IPS DF 6.9 (cell line): ENCODE data around the gene GPR87.

Experiments used
- DNase-seq: peaks from one replicate; pipeline ENCODE4 v3.0.0-alpha.2; 2013; ENCODE audit warnings: low read depth, low spot score
- H3K27ac ChIP-seq: one replicate; pipeline ENCODE4 v1.5.1; 2013; ENCODE audit warnings: low read length, control low read depth
- H3K27me3 ChIP-seq: 2 replicates; pipeline ENCODE4 v1.6.1; 2013; ENCODE audit warnings: mild to moderate bottlenecking, low read length; ENCODE audit not compliant: control insufficient read depth, insufficient read depth
- H3K36me3 ChIP-seq: 2 replicates; pipeline ENCODE4 v1.6.1; 2013; ENCODE audit warnings: low read length; ENCODE audit not compliant: control insufficient read depth, insufficient read depth
- H3K4me1 ChIP-seq: 2 replicates; pipeline ENCODE4 v1.6.1; 2013; ENCODE audit warnings: low read length; ENCODE audit not compliant: control insufficient read depth, insufficient read depth
- H3K4me3 ChIP-seq: 2 replicates; pipeline ENCODE4 v1.5.1; 2013; ENCODE audit warnings: mild to moderate bottlenecking, low read length
- H3K9me3 ChIP-seq: 2 replicates; pipeline ENCODE4 v1.6.1; 2013; ENCODE audit warnings: low read length, inconsistent platforms; ENCODE audit not compliant: control insufficient read depth, insufficient read depth
- WGBS: extraction: QIAGEN DNeasy Blood & Tissue Kit; methylation state at CpG from one replicate; pipeline ENCODE4 v1.1.7; 2013; ENCODE audit warnings: mixed read lengths, missing lambda C conversion rate; ENCODE audit not compliant: insufficient read length, insufficient coverage; 5-methylcytosine and 5-hydroxymethylcytosine counted together

The GPR87 gene

DNA sequence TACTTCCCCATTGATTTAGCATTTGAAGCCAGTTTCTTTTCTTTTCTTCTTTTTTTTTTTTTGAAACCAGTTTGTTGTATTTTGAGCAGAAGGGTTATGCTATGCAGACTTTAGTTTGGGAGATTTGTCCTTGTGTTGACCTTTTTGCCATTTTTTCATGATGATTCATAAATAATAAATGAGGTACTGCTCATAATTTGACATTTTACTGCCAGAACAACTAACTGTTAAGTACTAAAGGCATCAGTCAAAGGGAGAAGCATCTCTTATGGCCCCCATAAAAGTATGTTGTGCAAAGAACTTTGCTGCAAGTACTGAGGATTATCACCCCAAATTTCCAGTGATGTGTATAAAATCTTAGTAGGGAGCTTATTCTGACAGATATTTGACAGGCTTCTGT is 1.7 kb upstream of the GPR87 start:
- H3K36me3 ChIP-seq: no peaks in the 10 kb centered on the region
- no peaks in the 10 kb centered on the region for H3K9me3 ChIP-seq
- H3K4me1 ChIP-seq: peaks cover 2% of the 10 kb centered on the region
- H3K4me3 ChIP-seq: no peak overlapping the region
- no peak for DNase-seq
- H3K27ac ChIP-seq: no peak overlapping the region
- H3K27me3 ChIP-seq: no peaks in the 10 kb centered on the region

GRCh38 chr3:151315846-151316245 is 774 bp downstream of the GPR87 start:
- Histone ChIP-seq H3K36me3 (no peaks in the 10 kb centered on the region), H3K9me3 (no peaks in the 10 kb centered on the region), H3K4me3 (no peak overlapping the region), H3K27ac (no peak overlapping the region), H3K4me1 (peaks cover 2% of the 10 kb centered on the region), H3K27me3 (no peaks in the 10 kb centered on the region)
- no peak for DNase-seq
- no CpG with 5 or more reads among the region's 2 CpGs for WGBS

GRCh38 chr3:151315136-151315535 is 1.5 kb downstream of the GPR87 start:
- no peak overlapping the region for H3K27ac ChIP-seq
- no peak for DNase-seq
- WGBS: no CpG with 5 or more reads among the region's 2 CpGs
- H3K9me3 ChIP-seq: no peaks in the 10 kb centered on the region
- no peaks in the 10 kb centered on the region for H3K36me3 ChIP-seq
- H3K27me3 ChIP-seq: no peaks in the 10 kb centered on the region
- peaks cover 2% of the 10 kb centered on the region for H3K4me1 ChIP-seq
- no peak overlapping the region for H3K4me3 ChIP-seq

DNA sequence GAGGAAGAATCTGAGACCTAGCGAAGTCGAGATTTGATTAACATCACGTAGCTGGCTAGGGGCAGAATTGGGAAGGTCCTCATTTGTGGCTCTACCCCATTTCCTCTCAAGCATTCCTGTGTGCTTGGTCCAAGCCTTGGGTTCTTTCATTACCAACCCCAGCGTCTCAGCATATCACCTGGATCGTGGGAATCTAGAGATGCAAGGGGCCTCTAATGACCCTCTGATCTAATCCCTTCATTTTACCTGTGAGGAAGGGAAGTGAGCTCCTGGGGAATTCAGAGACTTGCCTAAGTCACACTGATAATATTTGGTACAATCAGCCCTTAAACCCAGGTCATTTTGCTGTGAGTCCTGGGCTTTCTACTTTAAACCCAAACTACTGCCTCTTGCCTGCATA is 2.0 kb downstream of the GPR87 start:
- no peaks in the 10 kb centered on the region for H3K36me3 ChIP-seq
- no peak overlapping the region for H3K4me3 ChIP-seq
- H3K4me1 ChIP-seq: peaks cover 2% of the 10 kb centered on the region
- H3K27ac ChIP-seq: no peak overlapping the region
- no peaks in the 10 kb centered on the region for H3K9me3 ChIP-seq
- WGBS: no CpG with 5 or more reads among the region's 5 CpGs
- no peak for DNase-seq
- H3K27me3 ChIP-seq: no peaks in the 10 kb centered on the region

DNA sequence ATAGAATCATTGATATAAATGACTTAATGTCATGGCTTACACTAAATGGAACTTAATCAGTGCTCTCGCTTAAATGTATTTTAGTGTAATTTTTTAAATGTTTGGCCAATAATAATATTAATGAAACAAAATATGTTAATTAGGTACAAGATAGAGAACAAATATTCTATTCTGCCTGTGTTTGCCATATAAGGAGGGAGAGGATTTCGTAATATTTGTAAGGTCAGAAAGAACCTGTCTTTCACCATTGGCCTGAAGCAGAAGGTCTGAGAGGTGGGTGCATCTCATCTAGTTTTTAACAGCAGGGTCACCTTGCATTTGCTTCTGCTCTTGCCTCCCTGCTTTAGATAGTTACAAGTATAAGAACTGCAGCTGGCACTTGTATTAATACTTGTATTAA is 2.5 kb downstream of the GPR87 start:
- WGBS: no CpG with 5 or more reads among the region's 2 CpGs
- Histone ChIP-seq H3K4me1 (peaks cover 2% of the 10 kb centered on the region), H3K27ac (no peak overlapping the region), H3K27me3 (no peaks in the 10 kb centered on the region), H3K9me3 (no peaks in the 10 kb centered on the region), H3K4me3 (no peak overlapping the region), H3K36me3 (no peaks in the 10 kb centered on the region)
- DNase-seq: no peak

DNA sequence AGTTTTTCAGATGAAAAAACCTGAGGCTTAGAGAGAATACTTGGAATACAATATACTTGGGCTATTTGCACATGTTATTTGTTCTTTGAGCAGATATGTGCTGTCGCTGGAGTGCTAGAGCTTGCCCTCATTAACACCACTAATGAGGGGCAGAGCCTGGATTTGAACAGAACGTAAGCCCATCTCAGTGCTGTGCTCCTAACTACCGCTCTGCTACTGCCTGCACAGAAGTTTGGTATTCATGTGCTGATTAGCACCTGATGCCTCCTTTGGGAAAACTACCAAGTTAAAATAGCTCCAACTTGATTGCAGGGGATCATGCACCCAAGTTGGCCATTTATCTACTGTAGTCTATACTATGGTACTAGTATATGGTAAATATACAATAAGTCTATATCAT is 3.6 kb downstream of the GPR87 start:
- Histone ChIP-seq H3K27ac (no peak overlapping the region), H3K36me3 (no peaks in the 10 kb centered on the region), H3K4me3 (no peak overlapping the region), H3K27me3 (no peaks in the 10 kb centered on the region), H3K4me1 (peaks cover 2% of the 10 kb centered on the region), H3K9me3 (no peaks in the 10 kb centered on the region)
- DNase-seq: no peak
- no CpG with 5 or more reads among the region's 3 CpGs for WGBS

GRCh38 chr3:151309566-151309965 is 7.1 kb downstream of the GPR87 start:
- H3K27me3 ChIP-seq: no peaks in the 10 kb centered on the region
- DNase-seq: no peak
- peaks cover 9% of the 10 kb centered on the region for H3K4me1 ChIP-seq
- no peaks in the 10 kb centered on the region for H3K36me3 ChIP-seq
- WGBS: no CpG with 5 or more reads among the region's 2 CpGs
- H3K27ac ChIP-seq: no peak overlapping the region
- H3K9me3 ChIP-seq: no peaks in the 10 kb centered on the region
- H3K4me3 ChIP-seq: no peak overlapping the region

DNA sequence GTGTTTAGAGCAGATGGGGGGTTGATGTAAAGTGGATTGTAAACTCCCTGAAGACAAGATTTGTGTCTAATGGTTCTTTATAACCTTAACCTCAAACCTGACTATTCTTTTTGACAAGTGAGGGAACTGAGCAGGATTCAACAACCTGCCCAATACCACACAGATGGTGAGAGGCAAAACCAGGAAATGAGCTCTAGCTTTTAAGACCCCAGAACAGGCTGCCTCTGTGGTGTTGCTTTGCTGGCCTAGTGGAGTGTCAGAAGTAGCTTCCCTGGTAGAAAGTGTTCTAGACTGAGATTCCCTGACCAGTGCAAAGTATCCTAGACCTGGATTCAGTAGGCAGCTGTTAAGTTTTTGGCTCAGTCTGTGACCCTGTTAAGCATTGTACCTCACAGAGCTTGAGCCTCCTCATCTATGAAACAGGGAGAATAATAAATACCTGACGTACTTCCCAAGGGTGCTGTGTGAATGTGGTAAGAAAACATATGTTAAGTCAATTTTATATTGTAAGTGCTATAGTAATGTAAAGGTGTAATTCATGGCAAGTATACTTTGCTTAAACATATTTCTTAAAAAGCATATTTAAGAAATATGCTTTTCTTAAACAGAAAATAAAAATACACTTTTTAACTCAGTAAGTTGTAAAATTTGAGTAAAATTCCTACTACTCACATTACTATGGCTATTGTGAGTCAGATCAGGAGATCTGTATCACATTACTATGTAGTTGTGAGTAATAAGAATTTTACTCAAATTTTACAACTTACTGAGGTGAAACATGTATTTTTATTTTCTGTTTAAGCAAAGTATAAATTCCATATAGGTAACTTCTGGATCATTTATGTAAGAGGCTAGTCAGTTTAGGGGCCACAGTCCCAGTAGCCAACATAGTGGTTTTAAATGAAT is 8.8 kb downstream of the GPR87 start:
- Histone ChIP-seq H3K27me3 (no peaks in the 10 kb centered on the region), H3K27ac (no peak overlapping the region), H3K4me3 (no peak overlapping the region), H3K36me3 (no peaks in the 10 kb centered on the region), H3K9me3 (no peaks in the 10 kb centered on the region), H3K4me1 (peaks cover 9% of the 10 kb centered on the region)
- DNase-seq: no peak
- no CpG with 5 or more reads among the region's 1 CpG for WGBS

DNA sequence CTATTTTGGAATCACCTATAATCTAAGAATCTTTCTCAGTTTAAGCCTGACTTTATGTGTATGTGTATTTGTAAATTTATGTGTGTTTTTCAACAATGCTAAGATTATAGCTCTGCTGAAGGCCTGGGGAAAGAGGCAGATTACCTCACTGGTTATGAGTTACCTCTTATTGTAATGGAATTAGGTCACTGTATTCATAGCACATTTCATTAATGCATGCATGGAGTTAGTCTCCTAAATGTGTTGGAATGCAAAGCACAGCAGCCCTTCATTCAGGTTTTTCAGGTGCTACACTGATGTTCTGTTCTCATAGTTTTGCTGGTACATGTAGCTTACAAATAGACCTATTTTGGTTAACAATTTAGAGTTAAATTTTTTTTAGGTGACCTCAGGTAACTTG is 9.5 kb downstream of the GPR87 start:
- Histone ChIP-seq H3K4me1 (peaks cover 9% of the 10 kb centered on the region), H3K36me3 (no peaks in the 10 kb centered on the region), H3K4me3 (no peak overlapping the region), H3K9me3 (no peaks in the 10 kb centered on the region), H3K27me3 (no peaks in the 10 kb centered on the region), H3K27ac (no peak overlapping the region)
- DNase-seq: no peak

DNA sequence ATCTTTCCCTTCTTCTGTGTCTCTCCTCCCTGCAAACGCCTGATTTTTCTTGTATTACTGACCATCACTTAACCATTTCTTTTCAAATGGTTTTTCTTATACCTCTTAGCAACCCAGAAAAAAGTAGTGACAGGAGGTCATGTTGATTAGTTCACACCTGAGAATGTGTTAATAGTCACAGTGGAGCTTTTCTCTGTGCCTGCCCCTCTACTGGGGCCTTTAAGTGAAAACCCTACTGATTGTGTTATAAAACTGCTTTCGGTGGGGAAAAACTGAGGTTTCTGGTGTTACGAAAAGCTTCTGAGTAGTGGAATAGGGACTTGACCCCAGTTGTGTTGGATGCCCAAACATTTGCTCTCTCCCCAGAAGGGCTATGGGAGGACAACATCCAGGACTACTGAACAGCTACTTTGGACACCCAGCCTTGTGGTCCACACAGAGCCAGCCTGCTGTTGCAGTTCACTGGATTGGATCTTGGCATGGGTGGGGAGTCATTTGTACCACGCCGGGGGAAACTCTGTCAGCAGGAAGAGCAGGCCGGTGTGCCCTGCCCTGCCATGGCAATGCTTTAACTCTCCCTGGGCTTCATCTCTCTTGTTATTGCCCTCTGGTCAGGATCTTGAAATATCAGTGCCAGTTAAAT is 10.3 kb downstream of the GPR87 start:
- Histone ChIP-seq H3K4me1 (peaks cover 9% of the 10 kb centered on the region), H3K9me3 (no peaks in the 10 kb centered on the region), H3K36me3 (no peaks in the 10 kb centered on the region), H3K27me3 (no peaks in the 10 kb centered on the region), H3K4me3 (no peak overlapping the region), H3K27ac (no peak overlapping the region)
- no peak for DNase-seq
- WGBS: no CpG with 5 or more reads among the region's 6 CpGs

- H3K9me3 ChIP-seq: no peaks in the 10 kb centered on the region
- H3K27ac ChIP-seq: no peak overlapping the region
- WGBS: no CpG with 5 or more reads among the region's 4 CpGs
- no peaks in the 10 kb centered on the region for H3K36me3 ChIP-seq
- H3K27me3 ChIP-seq: no peaks in the 10 kb centered on the region
- H3K4me1 ChIP-seq: peaks cover 9% of the 10 kb centered on the region
- DNase-seq: no peak
- no peak overlapping the region for H3K4me3 ChIP-seq
These were observed 10.9 kb downstream of the GPR87 start for GRCh38 chr3:151305775-151306151.
